ENCODE data around the gene CEACAM8. TPM values are rescaled to one million over a fixed set of nuclear protein-coding genes. Genes with fewer than 3 reads are reported as not detected.

CEACAM8 gene
- total RNA-seq, 1 donor from 2014 or later: not detected

DNA sequence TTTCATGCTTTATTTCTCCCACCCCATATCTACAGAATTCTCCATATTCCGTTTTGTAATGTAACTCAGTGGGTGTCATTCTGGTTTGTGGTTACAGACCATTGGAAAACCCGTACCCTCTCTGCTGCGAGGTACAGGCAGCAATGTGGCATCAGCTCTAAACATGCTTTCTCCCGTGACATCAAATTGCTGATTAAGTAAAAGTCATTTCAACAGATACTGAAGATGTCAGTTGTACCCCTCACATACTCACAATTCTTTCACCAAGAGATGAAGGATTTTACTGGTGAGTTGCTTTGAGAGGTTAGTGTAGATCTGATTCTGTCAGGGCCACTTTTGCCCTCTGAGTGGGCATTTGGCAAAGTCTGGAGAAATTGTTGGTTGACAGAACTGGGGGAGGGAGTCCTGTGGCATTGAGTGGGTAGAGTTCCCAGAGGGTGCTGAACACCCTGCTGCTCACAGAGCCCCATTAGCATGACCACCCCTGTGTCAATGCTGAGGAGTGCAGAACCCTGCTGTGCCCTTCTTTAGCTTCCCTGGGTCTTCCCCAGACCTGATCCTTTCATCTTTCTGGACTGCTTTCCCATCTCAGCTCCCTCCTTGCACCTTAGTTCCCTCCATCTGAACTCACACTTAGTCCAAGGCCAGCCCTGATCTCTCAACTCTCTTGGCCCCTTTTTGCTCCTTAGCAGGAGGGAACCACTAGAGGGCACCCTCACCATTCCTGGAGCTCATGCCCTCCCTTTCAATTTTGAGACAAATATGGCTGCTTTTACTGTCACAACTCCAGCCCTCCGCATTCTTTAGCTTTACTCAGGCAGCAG, 39.9 kb upstream of the CEACAM8 start:
- peaks cover 11% of the 10 kb centered on the region for H3K9me3 Mint-ChIP-seq (ENCODE audit: unreplicated experiment)
- no peaks in the 10 kb centered on the region for H3K27me3 ChIP-seq (ENCODE audit: insufficient read depth, low read length)
- no peak for FAIRE-seq
- no peak overlapping the region for H3K4me3 Mint-ChIP-seq (ENCODE audit: unreplicated experiment)
- peaks cover 12% of the 10 kb centered on the region for H3K27me3 Mint-ChIP-seq (ENCODE audit: low read depth, unreplicated experiment)
- no peak for DNase-seq (ENCODE audit: low read depth)
- no peak overlapping the region for H3K27ac Mint-ChIP-seq (ENCODE audit: unreplicated experiment)
- no peak overlapping the region for H3K27ac ChIP-seq (ENCODE audit: low read depth, low read length)
- peaks cover 2% of the 10 kb centered on the region for H3K36me3 Mint-ChIP-seq (ENCODE audit: low read depth, unreplicated experiment)
- H3K9ac ChIP-seq (ENCODE audit: low read length): no peak overlapping the region
- no peak overlapping the region for H3K4me2 ChIP-seq (ENCODE audit: low read length)
- H3K79me2 ChIP-seq (ENCODE audit: insufficient read depth, low read length): no peaks in the 10 kb centered on the region
- H3K4me1 Mint-ChIP-seq (ENCODE audit: low read depth, unreplicated experiment): no peaks in the 10 kb centered on the region
- H4K20me1 ChIP-seq (ENCODE audit: insufficient read depth, low read length): no peaks in the 10 kb centered on the region
- H2AFZ ChIP-seq (ENCODE audit: low read depth, low read length): no peak overlapping the region
- H3K9me3 ChIP-seq (ENCODE audit: insufficient read depth, low read depth, low read length): no peaks in the 10 kb centered on the region
- H3K4me1 ChIP-seq (ENCODE audit: insufficient read depth, low read length): no peaks in the 10 kb centered on the region
- no peaks in the 10 kb centered on the region for H3K36me3 ChIP-seq (ENCODE audit: insufficient read depth, low read length)
- TF ChIP-seq EZH2 (IDR thresholded peaks at IDR 0.05; ENCODE audit: insufficient read depth, low read length): no peak
- TF ChIP-seq, protein P1, sequence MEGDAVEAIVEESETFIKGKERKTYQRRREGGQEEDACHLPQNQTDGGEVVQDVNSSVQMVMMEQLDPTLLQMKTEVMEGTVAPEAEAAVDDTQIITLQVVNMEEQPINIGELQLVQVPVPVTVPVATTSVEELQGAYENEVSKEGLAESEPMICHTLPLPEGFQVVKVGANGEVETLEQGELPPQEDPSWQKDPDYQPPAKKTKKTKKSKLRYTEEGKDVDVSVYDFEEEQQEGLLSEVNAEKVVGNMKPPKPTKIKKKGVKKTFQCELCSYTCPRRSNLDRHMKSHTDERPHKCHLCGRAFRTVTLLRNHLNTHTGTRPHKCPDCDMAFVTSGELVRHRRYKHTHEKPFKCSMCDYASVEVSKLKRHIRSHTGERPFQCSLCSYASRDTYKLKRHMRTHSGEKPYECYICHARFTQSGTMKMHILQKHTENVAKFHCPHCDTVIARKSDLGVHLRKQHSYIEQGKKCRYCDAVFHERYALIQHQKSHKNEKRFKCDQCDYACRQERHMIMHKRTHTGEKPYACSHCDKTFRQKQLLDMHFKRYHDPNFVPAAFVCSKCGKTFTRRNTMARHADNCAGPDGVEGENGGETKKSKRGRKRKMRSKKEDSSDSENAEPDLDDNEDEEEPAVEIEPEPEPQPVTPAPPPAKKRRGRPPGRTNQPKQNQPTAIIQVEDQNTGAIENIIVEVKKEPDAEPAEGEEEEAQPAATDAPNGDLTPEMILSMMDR (IDR thresholded peaks at IDR 0.05; ENCODE audit: insufficient read depth, low read depth, low read length): peak; percentile 47
- H3K4me3 ChIP-seq (ENCODE audit: insufficient read depth, low read depth, low read length): no peak overlapping the region

DNA sequence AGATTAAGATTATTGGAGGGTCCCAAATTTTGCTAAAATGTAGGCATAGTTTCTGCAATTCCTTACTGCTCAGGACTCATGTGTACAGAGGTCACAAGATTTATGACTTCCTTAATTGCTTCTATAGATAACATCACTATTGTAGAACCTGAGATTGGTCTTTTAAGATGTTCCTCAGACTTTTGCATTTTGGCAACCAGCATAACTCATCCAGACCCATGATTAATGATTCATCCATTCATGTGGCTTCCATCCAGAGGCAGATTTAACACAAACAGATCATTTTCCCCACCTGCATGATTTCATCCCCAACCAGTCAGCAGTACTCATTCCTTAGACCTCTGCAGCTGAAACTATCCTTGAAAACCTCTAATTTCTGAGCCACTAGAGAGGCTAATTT, 34.5 kb upstream of the CEACAM8 start:
- no peaks in the 10 kb centered on the region for H3K27me3 ChIP-seq (ENCODE audit: insufficient read depth, low read length)
- FAIRE-seq (no peak), DNase-seq (ENCODE audit: low read depth) (no peak)
- H3K4me3 ChIP-seq (ENCODE audit: insufficient read depth, low read depth, low read length): no peak overlapping the region
- H3K4me1 ChIP-seq (ENCODE audit: insufficient read depth, low read length): no peaks in the 10 kb centered on the region
- Mint-ChIP-seq H3K4me3 (ENCODE audit: unreplicated experiment) (no peak overlapping the region), H3K27me3 (ENCODE audit: low read depth, unreplicated experiment) (peaks cover 15% of the 10 kb centered on the region), H3K9me3 (ENCODE audit: unreplicated experiment) (peaks cover 9% of the 10 kb centered on the region), H3K36me3 (ENCODE audit: low read depth, unreplicated experiment) (peaks cover 2% of the 10 kb centered on the region), H3K4me1 (ENCODE audit: low read depth, unreplicated experiment) (no peaks in the 10 kb centered on the region), H3K27ac (ENCODE audit: unreplicated experiment) (no peak overlapping the region)
- H3K79me2 ChIP-seq (ENCODE audit: insufficient read depth, low read length): no peaks in the 10 kb centered on the region
- no peak overlapping the region for H2AFZ ChIP-seq (ENCODE audit: low read depth, low read length)
- H4K20me1 ChIP-seq (ENCODE audit: insufficient read depth, low read length): no peaks in the 10 kb centered on the region
- no peaks in the 10 kb centered on the region for H3K9me3 ChIP-seq (ENCODE audit: insufficient read depth, low read depth, low read length)
- H3K27ac ChIP-seq (ENCODE audit: low read depth, low read length): no peak overlapping the region
- H3K9ac ChIP-seq (ENCODE audit: low read length): no peak overlapping the region
- TF ChIP-seq, protein P1 (IDR thresholded peaks at IDR 0.05; ENCODE audit: insufficient read depth, low read depth, low read length): no peak
- no peak for TF ChIP-seq EZH2 (IDR thresholded peaks at IDR 0.05; ENCODE audit: insufficient read depth, low read length)
- H3K36me3 ChIP-seq (ENCODE audit: insufficient read depth, low read length): no peaks in the 10 kb centered on the region
- no peak overlapping the region for H3K4me2 ChIP-seq (ENCODE audit: low read length)
